HepG2 (cell line): ENCODE results near the gene CDC42BPG. TPM values are rescaled to one million over a fixed set of nuclear protein-coding genes. Genes with fewer than 3 reads are reported as not detected.

Source experiments
- HOXD1 ChIP-seq: sonication (generic); formaldehyde crosslinking; IDR thresholded peaks from 2 replicates; pipeline ENCODE4 v1.5.0; 2020; ENCODE audit warnings: missing genetic modification reagents
- MBD4 ChIP-seq: IDR thresholded peaks from 2 replicates; pipeline ENCODE4 v1.6.1; 2012; ENCODE audit warnings: low read length, inconsistent platforms, borderline replicate concordance
- MIER2 ChIP-seq: IDR thresholded peaks from 2 replicates; pipeline ENCODE4 v1.6.1; 2016; ENCODE audit warnings: missing biosample characterization, missing genetic modification reagents
- MTA3 ChIP-seq: sonication (generic); formaldehyde crosslinking; IDR thresholded peaks from 2 replicates; pipeline ENCODE4 v1.4.0; 2020; ENCODE audit warnings: missing genetic modification reagents
- PAWR ChIP-seq: sonication (generic); formaldehyde crosslinking; IDR thresholded peaks from 2 replicates; pipeline ENCODE4 v1.4.0; 2020; ENCODE audit warnings: missing genetic modification reagents, mild to moderate bottlenecking, borderline replicate concordance
- PRMT3 ChIP-seq: sonication (generic); formaldehyde crosslinking; IDR thresholded peaks from 2 replicates; pipeline ENCODE4 v1.8.1; 2022; ENCODE audit warnings: low read depth, mild to moderate bottlenecking, moderate library complexity, missing genetic modification reagents, borderline replicate concordance
- TGIF2 ChIP-seq: IDR thresholded peaks from 2 replicates; pipeline ENCODE4 v1.6.1; 2016; ENCODE audit warnings: control low read depth, missing compliant biosample characterization
- ZFP62 ChIP-seq: sonication (generic); formaldehyde crosslinking; IDR thresholded peaks from 2 replicates; pipeline ENCODE4 v1.4.0; 2020; ENCODE audit warnings: missing genetic modification reagents
- ZNF598 ChIP-seq: sonication (generic); formaldehyde crosslinking; IDR thresholded peaks from 2 replicates; pipeline ENCODE4 v1.5.1; 2020; ENCODE audit warnings: mild to moderate bottlenecking, missing genetic modification reagents, borderline replicate concordance
- ZNF737 ChIP-seq: sonication (generic); formaldehyde crosslinking; IDR thresholded peaks from 2 replicates; pipeline ENCODE4 v1.5.0; 2020; ENCODE audit warnings: missing genetic modification reagents, mild to moderate bottlenecking, borderline replicate concordance
- polyA plus RNA-seq, 8 experiments: library from polyadenylated mRNA; depleted of rRNA in 3 of 8; stranded (reverse) in 7 of 8; unstranded in 1 of 8; fragments of >200 nt; fragmentation: Illumina TruSeq in 4 of 8; extraction: Trizol in 4 of 8; gene quantifications; 2 replicates each; pipeline versions ENCODE4 v1.2.1 to v1.2.3, GENCODE V29; 2011 to 2016; ENCODE audit warnings: low read depth in 4 of 8, missing spikeins in 1 of 8, mixed read lengths in 1 of 8; ENCODE audit not compliant: insufficient read depth in 1 of 8
- total RNA-seq, 5 experiments: library from RNA; depleted of rRNA; stranded (reverse); fragments of >200 nt; fragmentation: Illumina TruSeq; extraction: Trizol; gene quantifications; 2 replicates each; pipeline ENCODE4 v1.2.3, GENCODE V29; 2016; ENCODE audit warnings: low read depth in 1 of 5
- TF ChIP-seq, protein P1 (sequence below): sonication (generic); formaldehyde crosslinking; IDR thresholded peaks from 2 replicates; pipeline ENCODE4 v1.9.0; 2021; ENCODE audit warnings: mild to moderate bottlenecking, missing genetic modification reagents
- TF ChIP-seq, protein P2 (sequence below): sonication (generic); formaldehyde crosslinking; IDR thresholded peaks from 2 replicates; pipeline ENCODE4 v1.4.0; 2020; ENCODE audit warnings: missing genetic modification reagents
- TF ChIP-seq, protein P3 (sequence below): sonication (generic); formaldehyde crosslinking; IDR thresholded peaks from 2 replicates; pipeline ENCODE4 v1.8.1; 2023; ENCODE audit warnings: mild to moderate bottlenecking, missing genetic modification reagents
- TF ChIP-seq, protein P4 (sequence below): sonication (generic); formaldehyde crosslinking; IDR thresholded peaks from 2 replicates; pipeline ENCODE4 v1.4.0; 2020; ENCODE audit warnings: missing genetic modification reagents, mild to moderate bottlenecking, borderline replicate concordance

The CDC42BPG gene
- total and polyA plus RNA-seq, 2 of the 13 experiments (the other 11 are each of a cell fraction or from before 2014, with no cell fraction given): 0.55 to 1.4 TPM

DNA sequence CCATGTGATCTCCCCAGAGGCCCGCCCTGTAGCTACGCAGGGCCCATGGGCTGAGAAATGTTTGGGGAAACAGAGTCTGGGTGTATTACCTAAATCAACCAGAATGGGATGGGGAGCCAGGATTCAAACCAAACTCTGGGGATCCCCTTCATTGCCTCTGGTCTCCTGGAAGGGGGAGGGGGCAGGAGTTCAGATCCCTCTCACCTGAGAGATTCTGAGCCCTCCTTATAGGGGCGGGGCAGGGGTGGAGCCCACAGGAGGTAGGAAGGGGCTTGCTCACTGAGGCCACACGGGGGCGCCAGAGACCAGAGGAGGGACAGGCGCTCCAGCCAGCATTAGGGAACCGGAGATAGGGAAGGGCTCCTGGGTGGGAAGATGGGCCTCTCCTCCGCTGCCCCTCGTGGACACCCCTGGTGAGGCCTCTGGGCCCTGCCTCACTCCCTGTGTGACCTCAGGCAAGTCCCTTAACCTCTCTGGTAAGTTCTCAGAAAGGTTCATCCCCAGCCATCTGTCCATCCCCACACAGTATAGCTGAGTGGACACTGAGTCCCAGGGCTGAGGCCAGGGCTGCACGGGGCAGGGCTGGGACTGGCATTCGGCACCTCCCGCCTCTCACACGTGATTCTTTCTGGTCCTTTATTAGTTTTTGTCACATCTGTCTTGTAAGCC lies 2.7 kb upstream of the CDC42BPG start (continued):
- TF ChIP-seq, protein P1, sequence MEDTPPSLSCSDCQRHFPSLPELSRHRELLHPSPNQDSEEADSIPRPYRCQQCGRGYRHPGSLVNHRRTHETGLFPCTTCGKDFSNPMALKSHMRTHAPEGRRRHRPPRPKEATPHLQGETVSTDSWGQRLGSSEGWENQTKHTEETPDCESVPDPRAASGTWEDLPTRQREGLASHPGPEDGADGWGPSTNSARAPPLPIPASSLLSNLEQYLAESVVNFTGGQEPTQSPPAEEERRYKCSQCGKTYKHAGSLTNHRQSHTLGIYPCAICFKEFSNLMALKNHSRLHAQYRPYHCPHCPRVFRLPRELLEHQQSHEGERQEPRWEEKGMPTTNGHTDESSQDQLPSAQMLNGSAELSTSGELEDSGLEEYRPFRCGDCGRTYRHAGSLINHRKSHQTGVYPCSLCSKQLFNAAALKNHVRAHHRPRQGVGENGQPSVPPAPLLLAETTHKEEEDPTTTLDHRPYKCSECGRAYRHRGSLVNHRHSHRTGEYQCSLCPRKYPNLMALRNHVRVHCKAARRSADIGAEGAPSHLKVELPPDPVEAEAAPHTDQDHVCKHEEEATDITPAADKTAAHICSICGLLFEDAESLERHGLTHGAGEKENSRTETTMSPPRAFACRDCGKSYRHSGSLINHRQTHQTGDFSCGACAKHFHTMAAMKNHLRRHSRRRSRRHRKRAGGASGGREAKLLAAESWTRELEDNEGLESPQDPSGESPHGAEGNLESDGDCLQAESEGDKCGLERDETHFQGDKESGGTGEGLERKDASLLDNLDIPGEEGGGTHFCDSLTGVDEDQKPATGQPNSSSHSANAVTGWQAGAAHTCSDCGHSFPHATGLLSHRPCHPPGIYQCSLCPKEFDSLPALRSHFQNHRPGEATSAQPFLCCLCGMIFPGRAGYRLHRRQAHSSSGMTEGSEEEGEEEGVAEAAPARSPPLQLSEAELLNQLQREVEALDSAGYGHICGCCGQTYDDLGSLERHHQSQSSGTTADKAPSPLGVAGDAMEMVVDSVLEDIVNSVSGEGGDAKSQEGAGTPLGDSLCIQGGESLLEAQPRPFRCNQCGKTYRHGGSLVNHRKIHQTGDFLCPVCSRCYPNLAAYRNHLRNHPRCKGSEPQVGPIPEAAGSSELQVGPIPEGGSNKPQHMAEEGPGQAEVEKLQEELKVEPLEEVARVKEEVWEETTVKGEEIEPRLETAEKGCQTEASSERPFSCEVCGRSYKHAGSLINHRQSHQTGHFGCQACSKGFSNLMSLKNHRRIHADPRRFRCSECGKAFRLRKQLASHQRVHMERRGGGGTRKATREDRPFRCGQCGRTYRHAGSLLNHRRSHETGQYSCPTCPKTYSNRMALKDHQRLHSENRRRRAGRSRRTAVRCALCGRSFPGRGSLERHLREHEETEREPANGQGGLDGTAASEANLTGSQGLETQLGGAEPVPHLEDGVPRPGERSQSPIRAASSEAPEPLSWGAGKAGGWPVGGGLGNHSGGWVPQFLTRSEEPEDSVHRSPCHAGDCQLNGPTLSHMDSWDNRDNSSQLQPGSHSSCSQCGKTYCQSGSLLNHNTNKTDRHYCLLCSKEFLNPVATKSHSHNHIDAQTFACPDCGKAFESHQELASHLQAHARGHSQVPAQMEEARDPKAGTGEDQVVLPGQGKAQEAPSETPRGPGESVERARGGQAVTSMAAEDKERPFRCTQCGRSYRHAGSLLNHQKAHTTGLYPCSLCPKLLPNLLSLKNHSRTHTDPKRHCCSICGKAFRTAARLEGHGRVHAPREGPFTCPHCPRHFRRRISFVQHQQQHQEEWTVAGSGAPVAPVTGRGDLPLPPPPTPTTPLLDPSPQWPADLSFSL: no peak
- no peak; the same call in 1 of the 2 replicates for TF ChIP-seq ZNF598 (CRISPR knock-in tag)
- no peak for TF ChIP-seq ZFP62 (CRISPR knock-in tag)
- no peak for TF ChIP-seq ZNF737 (CRISPR knock-in tag)
- no peak for TF ChIP-seq PRMT3
- TF ChIP-seq TGIF2 (CRISPR knock-in tag): no peak
- no peak for TF ChIP-seq MTA3 (CRISPR knock-in tag)
- TF ChIP-seq, protein P2, sequence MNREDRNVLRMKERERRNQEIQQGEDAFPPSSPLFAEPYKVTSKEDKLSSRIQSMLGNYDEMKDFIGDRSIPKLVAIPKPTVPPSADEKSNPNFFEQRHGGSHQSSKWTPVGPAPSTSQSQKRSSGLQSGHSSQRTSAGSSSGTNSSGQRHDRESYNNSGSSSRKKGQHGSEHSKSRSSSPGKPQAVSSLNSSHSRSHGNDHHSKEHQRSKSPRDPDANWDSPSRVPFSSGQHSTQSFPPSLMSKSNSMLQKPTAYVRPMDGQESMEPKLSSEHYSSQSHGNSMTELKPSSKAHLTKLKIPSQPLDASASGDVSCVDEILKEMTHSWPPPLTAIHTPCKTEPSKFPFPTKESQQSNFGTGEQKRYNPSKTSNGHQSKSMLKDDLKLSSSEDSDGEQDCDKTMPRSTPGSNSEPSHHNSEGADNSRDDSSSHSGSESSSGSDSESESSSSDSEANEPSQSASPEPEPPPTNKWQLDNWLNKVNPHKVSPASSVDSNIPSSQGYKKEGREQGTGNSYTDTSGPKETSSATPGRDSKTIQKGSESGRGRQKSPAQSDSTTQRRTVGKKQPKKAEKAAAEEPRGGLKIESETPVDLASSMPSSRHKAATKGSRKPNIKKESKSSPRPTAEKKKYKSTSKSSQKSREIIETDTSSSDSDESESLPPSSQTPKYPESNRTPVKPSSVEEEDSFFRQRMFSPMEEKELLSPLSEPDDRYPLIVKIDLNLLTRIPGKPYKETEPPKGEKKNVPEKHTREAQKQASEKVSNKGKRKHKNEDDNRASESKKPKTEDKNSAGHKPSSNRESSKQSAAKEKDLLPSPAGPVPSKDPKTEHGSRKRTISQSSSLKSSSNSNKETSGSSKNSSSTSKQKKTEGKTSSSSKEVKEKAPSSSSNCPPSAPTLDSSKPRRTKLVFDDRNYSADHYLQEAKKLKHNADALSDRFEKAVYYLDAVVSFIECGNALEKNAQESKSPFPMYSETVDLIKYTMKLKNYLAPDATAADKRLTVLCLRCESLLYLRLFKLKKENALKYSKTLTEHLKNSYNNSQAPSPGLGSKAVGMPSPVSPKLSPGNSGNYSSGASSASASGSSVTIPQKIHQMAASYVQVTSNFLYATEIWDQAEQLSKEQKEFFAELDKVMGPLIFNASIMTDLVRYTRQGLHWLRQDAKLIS (CRISPR knock-in tag): no peak
- TF ChIP-seq PAWR (CRISPR knock-in tag): no peak
- TF ChIP-seq, protein P3, sequence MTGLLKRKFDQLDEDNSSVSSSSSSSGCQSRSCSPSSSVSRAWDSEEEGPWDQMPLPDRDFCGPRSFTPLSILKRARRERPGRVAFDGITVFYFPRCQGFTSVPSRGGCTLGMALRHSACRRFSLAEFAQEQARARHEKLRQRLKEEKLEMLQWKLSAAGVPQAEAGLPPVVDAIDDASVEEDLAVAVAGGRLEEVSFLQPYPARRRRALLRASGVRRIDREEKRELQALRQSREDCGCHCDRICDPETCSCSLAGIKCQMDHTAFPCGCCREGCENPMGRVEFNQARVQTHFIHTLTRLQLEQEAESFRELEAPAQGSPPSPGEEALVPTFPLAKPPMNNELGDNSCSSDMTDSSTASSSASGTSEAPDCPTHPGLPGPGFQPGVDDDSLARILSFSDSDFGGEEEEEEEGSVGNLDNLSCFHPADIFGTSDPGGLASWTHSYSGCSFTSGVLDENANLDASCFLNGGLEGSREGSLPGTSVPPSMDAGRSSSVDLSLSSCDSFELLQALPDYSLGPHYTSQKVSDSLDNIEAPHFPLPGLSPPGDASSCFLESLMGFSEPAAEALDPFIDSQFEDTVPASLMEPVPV (CRISPR knock-in tag): no peak
- TF ChIP-seq, protein P4, sequence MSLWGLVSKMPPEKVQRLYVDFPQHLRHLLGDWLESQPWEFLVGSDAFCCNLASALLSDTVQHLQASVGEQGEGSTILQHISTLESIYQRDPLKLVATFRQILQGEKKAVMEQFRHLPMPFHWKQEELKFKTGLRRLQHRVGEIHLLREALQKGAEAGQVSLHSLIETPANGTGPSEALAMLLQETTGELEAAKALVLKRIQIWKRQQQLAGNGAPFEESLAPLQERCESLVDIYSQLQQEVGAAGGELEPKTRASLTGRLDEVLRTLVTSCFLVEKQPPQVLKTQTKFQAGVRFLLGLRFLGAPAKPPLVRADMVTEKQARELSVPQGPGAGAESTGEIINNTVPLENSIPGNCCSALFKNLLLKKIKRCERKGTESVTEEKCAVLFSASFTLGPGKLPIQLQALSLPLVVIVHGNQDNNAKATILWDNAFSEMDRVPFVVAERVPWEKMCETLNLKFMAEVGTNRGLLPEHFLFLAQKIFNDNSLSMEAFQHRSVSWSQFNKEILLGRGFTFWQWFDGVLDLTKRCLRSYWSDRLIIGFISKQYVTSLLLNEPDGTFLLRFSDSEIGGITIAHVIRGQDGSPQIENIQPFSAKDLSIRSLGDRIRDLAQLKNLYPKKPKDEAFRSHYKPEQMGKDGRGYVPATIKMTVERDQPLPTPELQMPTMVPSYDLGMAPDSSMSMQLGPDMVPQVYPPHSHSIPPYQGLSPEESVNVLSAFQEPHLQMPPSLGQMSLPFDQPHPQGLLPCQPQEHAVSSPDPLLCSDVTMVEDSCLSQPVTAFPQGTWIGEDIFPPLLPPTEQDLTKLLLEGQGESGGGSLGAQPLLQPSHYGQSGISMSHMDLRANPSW (CRISPR knock-in tag): no peak
- no peak for TF ChIP-seq HOXD1
- 0 out of 2 replicates have a peak, but pooled peaks have one; percentile 51 for TF ChIP-seq MIER2 (CRISPR knock-in tag)
- TF ChIP-seq MBD4: no peak
